SJSA1 (cell line): Measurements from ENCODE around the gene LPAR6. TPM values are rescaled to one million over a fixed set of nuclear protein-coding genes. Genes with fewer than 3 reads are reported as not detected.
"Not testable (repeated sequence)": the region's sequence is repeated elsewhere in the genome, so short reads cannot be mapped to it uniquely, and the experiment has no call there.

ENCODE experiments used
- DNase-seq, 2 experiments: peaks; one replicate each; pipeline ENCODE4 v3.0.0-alpha.2; 2015 to 2020; ENCODE audit warnings: low spot score in 2 of 2, low read depth in 1 of 2
- H3K27ac ChIP-seq: fragments of 250-450 bp; sonication (Bioruptor Pico); 2 replicates; pipeline ENCODE4 v1.5.1; 2020; ENCODE audit warnings: mild to moderate bottlenecking, moderate library complexity
- H3K27me3 ChIP-seq: fragments of 250-450 bp; sonication (Bioruptor Pico); replicated peaks from 2 replicates; pipeline ENCODE4 v1.5.1; 2020; ENCODE audit warnings: mild to moderate bottlenecking, moderate library complexity
- H3K36me3 ChIP-seq: fragments of 250-450 bp; sonication (Bioruptor Pico); 2 replicates; pipeline ENCODE4 v1.5.1; 2020; ENCODE audit warnings: mild to moderate bottlenecking
- H3K4me1 ChIP-seq: fragments of 250-450 bp; sonication (Bioruptor Pico); replicated peaks from 2 replicates; pipeline ENCODE4 v1.6.1; 2021; ENCODE audit warnings: mild to moderate bottlenecking
- H3K4me3 ChIP-seq: fragments of 250-450 bp; sonication (Bioruptor Pico); 2 replicates; pipeline ENCODE4 v1.5.1; 2020; ENCODE audit warnings: mild to moderate bottlenecking
- H3K9me3 ChIP-seq: fragments of 250-450 bp; sonication (Bioruptor Pico); replicated peaks from 2 replicates; pipeline ENCODE4 v1.5.1; 2020; ENCODE audit warnings: mild to moderate bottlenecking
- total RNA-seq: library from RNA; depleted of rRNA; stranded (reverse); fragments of >200 nt; shearing (Covaris generic); gene quantifications from 2 replicates; pipeline ENCODE4 v1.2.3, GENCODE V29; 2014

Gene LPAR6
- total RNA-seq, 1 experiment from 2014 or later = 6.8 TPM

GRCh38 chr13:48431987-48432615 is 19.2 kb upstream of the LPAR6 start:
- DNase-seq = peak in 1 of 2 experiments; percentile 31
- Histone ChIP-seq H3K36me3 (0 out of 2 replicates have a peak, but pooled peaks cover 3% of the 10 kb centered on the region), H3K4me3 (no peak overlapping the region), H3K27me3 (no peaks in the 10 kb centered on the region), H3K4me1 (peaks cover 14% of the 10 kb centered on the region), H3K9me3 (no peaks in the 10 kb centered on the region), H3K27ac (peak overlapping the region; percentile 8; the same call in 1 of the 2 replicates)

GRCh38 chr13:48431431-48431830 is 18.5 kb upstream of the LPAR6 start:
- Histone ChIP-seq H3K4me3 (no peak overlapping the region), H3K27ac (peak overlapping the region; percentile 2; the same call in 1 of the 2 replicates), H3K36me3 (0 out of 2 replicates have a peak, but pooled peaks cover 3% of the 10 kb centered on the region), H3K27me3 (no peaks in the 10 kb centered on the region), H3K4me1 (peaks cover 14% of the 10 kb centered on the region), H3K9me3 (no peaks in the 10 kb centered on the region)
- DNase-seq = peak in 1 of 2 experiments; percentile 8

- no peaks in the 10 kb centered on the region for H3K9me3 ChIP-seq
- H3K4me1 ChIP-seq = peaks cover 14% of the 10 kb centered on the region
- H3K27ac ChIP-seq = no peak overlapping the region
- H3K36me3 ChIP-seq = 0 out of 2 replicates have a peak, but pooled peaks cover 3% of the 10 kb centered on the region
- no peaks in the 10 kb centered on the region for H3K27me3 ChIP-seq
- no peak overlapping the region for H3K4me3 ChIP-seq
- no peak for DNase-seq
Observed at GRCh38 chr13:48429886-48430285, 17.0 kb upstream of the LPAR6 start.

- H3K36me3 ChIP-seq = 0 out of 2 replicates have a peak, but pooled peaks cover 3% of the 10 kb centered on the region
- no peak overlapping the region for H3K27ac ChIP-seq
- no peak overlapping the region for H3K4me3 ChIP-seq
- no peak for DNase-seq
- H3K9me3 ChIP-seq = no peaks in the 10 kb centered on the region
- H3K4me1 ChIP-seq = peaks cover 14% of the 10 kb centered on the region
- H3K27me3 ChIP-seq = no peaks in the 10 kb centered on the region
Observed at GRCh38 chr13:48429036-48429435, 16.1 kb upstream of the LPAR6 start.

GRCh38 chr13:48426755-48427298 is 13.9 kb upstream of the LPAR6 start:
- not testable (repeated sequence) for H3K36me3 ChIP-seq

GRCh38 chr13:48426052-48426451 is 13.1 kb upstream of the LPAR6 start:
- Histone ChIP-seq H3K9me3 (no peaks in the 10 kb centered on the region), H3K36me3 (0 out of 2 replicates have a peak, but pooled peaks cover 3% of the 10 kb centered on the region), H3K4me3 (no peak overlapping the region), H3K4me1 (no peaks in the 10 kb centered on the region; the same call in 1 of the 2 replicates), H3K27me3 (no peaks in the 10 kb centered on the region), H3K27ac (no peak overlapping the region)
- DNase-seq = no peak

More at GRCh38 chr13:48426755-48427298, 13.9 kb upstream of the LPAR6 start:
- not testable (repeated sequence) for H3K4me3 ChIP-seq, H3K9me3 ChIP-seq, H3K27me3 ChIP-seq, DNase-seq, H3K27ac ChIP-seq, H3K4me1 ChIP-seq

- H3K4me3 ChIP-seq = no peak overlapping the region
- H3K27me3 ChIP-seq = no peaks in the 10 kb centered on the region
- no peak overlapping the region for H3K27ac ChIP-seq
- no peak for DNase-seq
- no peaks in the 10 kb centered on the region for H3K9me3 ChIP-seq
- no peaks in the 10 kb centered on the region for H3K4me1 ChIP-seq
- H3K36me3 ChIP-seq = 0 out of 2 replicates have a peak, but pooled peaks cover 3% of the 10 kb centered on the region
Observed at GRCh38 chr13:48424212-48424611, 11.3 kb upstream of the LPAR6 start.

GRCh38 chr13:48422003-48422402 is 9.1 kb upstream of the LPAR6 start:
- H3K27me3 ChIP-seq, H3K27ac ChIP-seq, DNase-seq, H3K4me3 ChIP-seq, H3K36me3 ChIP-seq, H3K9me3 ChIP-seq, H3K4me1 ChIP-seq: not testable (repeated sequence)

GRCh38 chr13:48415516-48415915 is 2.6 kb upstream of the LPAR6 start:
- no peaks in the 10 kb centered on the region for H3K9me3 ChIP-seq
- H3K36me3 ChIP-seq = peaks cover 19% of the 10 kb centered on the region
- H3K27me3 ChIP-seq = no peaks in the 10 kb centered on the region

GRCh38 chr13:48414501-48414900 is 1.6 kb upstream of the LPAR6 start:
- H3K27me3 ChIP-seq = no peaks in the 10 kb centered on the region
- no peak overlapping the region for H3K27ac ChIP-seq
- no peaks in the 10 kb centered on the region for H3K9me3 ChIP-seq
- no peak for DNase-seq
- peaks cover 24% of the 10 kb centered on the region for H3K36me3 ChIP-seq
- no peak overlapping the region for H3K4me3 ChIP-seq
- 0 out of 2 replicates have a peak, but pooled peaks cover 3% of the 10 kb centered on the region for H3K4me1 ChIP-seq

More at GRCh38 chr13:48415516-48415915, 2.6 kb upstream of the LPAR6 start:
- no peak for DNase-seq
- Histone ChIP-seq H3K27ac (no peak overlapping the region), H3K4me3 (no peak overlapping the region), H3K4me1 (0 out of 2 replicates have a peak, but pooled peaks cover 3% of the 10 kb centered on the region)

GRCh38 chr13:48411841-48412531 is 927 bp downstream of the LPAR6 start:
- 0 out of 2 replicates have a peak, but pooled peaks cover 3% of the 10 kb centered on the region for H3K4me1 ChIP-seq
- peak overlapping the region; percentile 75 for H3K27ac ChIP-seq
- peak overlapping the region; percentile 40 for H3K4me3 ChIP-seq
- no peaks in the 10 kb centered on the region for H3K27me3 ChIP-seq
- H3K9me3 ChIP-seq = no peaks in the 10 kb centered on the region
- peak in 1 of 2 experiments; percentile 27 for DNase-seq
- peaks cover 18% of the 10 kb centered on the region for H3K36me3 ChIP-seq

- H3K27me3 ChIP-seq = no peaks in the 10 kb centered on the region
- peak in 1 of 2 experiments; percentile 19 for DNase-seq
- H3K36me3 ChIP-seq = peaks cover 14% of the 10 kb centered on the region
- H3K9me3 ChIP-seq = no peaks in the 10 kb centered on the region
- H3K27ac ChIP-seq = peak overlapping the region; percentile 75; the same call in 1 of the 2 replicates
- H3K4me3 ChIP-seq = peak overlapping the region; percentile 40
- 0 out of 2 replicates have a peak, but pooled peaks cover 3% of the 10 kb centered on the region for H3K4me1 ChIP-seq
Observed at GRCh38 chr13:48411147-48411794, 1.6 kb downstream of the LPAR6 start.

- no peak for DNase-seq
- Histone ChIP-seq H3K4me1 (0 out of 2 replicates have a peak, but pooled peaks cover 3% of the 10 kb centered on the region), H3K27me3 (no peaks in the 10 kb centered on the region), H3K27ac (no peak overlapping the region), H3K36me3 (peaks cover 6% of the 10 kb centered on the region; the same call in 1 of the 2 replicates), H3K4me3 (no peak overlapping the region), H3K9me3 (no peaks in the 10 kb centered on the region)
Observed at GRCh38 chr13:48410199-48410598, 2.7 kb downstream of the LPAR6 start.
